GM18508 (cell line): Measurements from ENCODE around the gene DDX19B.
A peak's percentile ranks its signal among the peaks of the same experiment; 100 is the strongest.
"Not testable (repeated sequence)": the region's sequence is repeated elsewhere in the genome, so short reads cannot be mapped to it uniquely, and the experiment has no call there.

Source experiments
- ATAC-seq: cut with Tn5 transposase; IDR thresholded peaks from one replicate; pipeline ENCODE4 v1.9.1; 2021; ENCODE audit warnings: moderate number of reproducible peaks; ENCODE audit not compliant: insufficient read depth, unreplicated experiment

The DDX19B gene

GRCh38 chr16:70345840-70346239, 46.9 kb downstream of the DDX19B start:
- no peak for ATAC-seq

GRCh38 chr16:70348991-70349390, 50.0 kb downstream of the DDX19B start:
- ATAC-seq, result no peak

GRCh38 chr16:70349783-70350182, 50.8 kb downstream of the DDX19B start:
- no peak for ATAC-seq

GRCh38 chr16:70359552-70359951, 60.6 kb downstream of the DDX19B start:
- no peak for ATAC-seq

GRCh38 chr16:70364399-70364798, 65.4 kb downstream of the DDX19B start:
- no peak for ATAC-seq

- ATAC-seq, result not testable (repeated sequence)
Observed at GRCh38 chr16:70370145-70370544, 71.2 kb downstream of the DDX19B start.

- no peak for ATAC-seq
Observed at GRCh38 chr16:70370924-70371323, 71.9 kb downstream of the DDX19B start.

GRCh38 chr16:70372921-70373728, 74.1 kb downstream of the DDX19B start:
- no peak for ATAC-seq

- ATAC-seq, result no peak
Observed at GRCh38 chr16:70374213-70374612, 75.2 kb downstream of the DDX19B start.

- ATAC-seq, result no peak
Observed at GRCh38 chr16:70375636-70376611, 76.9 kb downstream of the DDX19B start.

- no peak for ATAC-seq
Observed at GRCh38 chr16:70377782-70378181, 78.8 kb downstream of the DDX19B start.

GRCh38 chr16:70378869-70379493, 80.0 kb downstream of the DDX19B start:
- ATAC-seq, result no peak

- no peak for ATAC-seq
Observed at GRCh38 chr16:70380248-70380918, 81.4 kb downstream of the DDX19B start.

GRCh38 chr16:70380919-70381603, 82.1 kb downstream of the DDX19B start:
- peak; percentile 89 for ATAC-seq

- ATAC-seq, result no peak
Observed at GRCh38 chr16:70381604-70382342, 82.8 kb downstream of the DDX19B start.

GRCh38 chr16:70383421-70383960, 84.5 kb downstream of the DDX19B start:
- ATAC-seq, result no peak
